ENCODE measurements around the gene CCNH.
A peak's percentile ranks its signal among the peaks of the same experiment; 100 is the strongest.

Gene CCNH

DNA sequence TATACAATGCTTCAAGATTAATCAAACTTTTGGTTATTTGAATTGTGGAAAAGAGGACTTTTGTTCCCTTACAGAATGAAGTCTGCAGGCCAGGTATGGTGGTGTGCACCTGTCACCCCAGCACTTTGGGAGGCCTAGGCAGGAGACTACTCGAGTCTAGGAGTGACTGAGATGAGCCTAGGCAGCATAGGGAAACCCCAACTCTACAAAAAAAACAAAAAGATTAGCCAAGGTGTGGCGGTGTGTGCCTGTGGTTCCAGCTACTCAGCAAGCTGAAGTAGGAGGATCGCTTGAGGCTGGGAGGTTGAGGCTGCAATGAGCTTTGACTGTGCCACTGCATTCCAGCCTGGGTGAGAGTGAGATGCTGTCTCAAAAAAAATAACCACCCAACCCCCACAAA, 9.3 kb downstream of the CCNH start:
- DNase-seq (ENCODE audit: low read depth): no peak

- DNase-seq (ENCODE audit: low read depth): no peak
Observed at GRCh38 chr5:87401626-87402025, 11.1 kb downstream of the CCNH start.

DNA sequence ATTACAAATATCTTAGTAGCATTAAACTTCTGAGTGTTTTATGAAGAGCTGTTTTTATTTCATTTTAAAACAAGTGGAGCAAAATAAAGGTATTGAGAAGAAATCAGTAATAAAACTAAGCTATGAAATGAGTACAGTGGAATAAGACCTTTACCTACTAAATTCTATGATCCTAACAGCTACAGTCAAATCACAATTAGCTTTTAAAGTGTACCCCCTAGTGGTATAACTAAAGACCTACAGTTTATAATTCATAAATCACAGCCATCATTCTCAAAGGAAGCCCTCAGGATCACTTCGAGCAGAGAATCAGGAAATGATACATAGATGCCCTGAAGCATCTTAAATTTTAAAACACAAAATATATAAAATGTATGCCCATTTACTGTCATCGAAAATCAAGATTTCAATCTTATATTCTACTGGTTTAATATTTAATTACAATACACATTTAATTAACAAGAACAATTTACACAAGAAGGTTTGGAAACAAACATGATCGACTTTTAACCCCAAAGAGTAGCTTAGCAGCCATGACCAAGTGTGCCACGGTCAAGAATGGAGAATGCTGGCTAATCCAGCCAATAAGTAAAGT, 12.3 kb downstream of the CCNH start:
- peak; percentile 23 for DNase-seq (ENCODE audit: low read depth)

- DNase-seq (ENCODE audit: low read depth): no peak
Observed at GRCh38 chr5:87399720-87400119, 13.0 kb downstream of the CCNH start.

DNA sequence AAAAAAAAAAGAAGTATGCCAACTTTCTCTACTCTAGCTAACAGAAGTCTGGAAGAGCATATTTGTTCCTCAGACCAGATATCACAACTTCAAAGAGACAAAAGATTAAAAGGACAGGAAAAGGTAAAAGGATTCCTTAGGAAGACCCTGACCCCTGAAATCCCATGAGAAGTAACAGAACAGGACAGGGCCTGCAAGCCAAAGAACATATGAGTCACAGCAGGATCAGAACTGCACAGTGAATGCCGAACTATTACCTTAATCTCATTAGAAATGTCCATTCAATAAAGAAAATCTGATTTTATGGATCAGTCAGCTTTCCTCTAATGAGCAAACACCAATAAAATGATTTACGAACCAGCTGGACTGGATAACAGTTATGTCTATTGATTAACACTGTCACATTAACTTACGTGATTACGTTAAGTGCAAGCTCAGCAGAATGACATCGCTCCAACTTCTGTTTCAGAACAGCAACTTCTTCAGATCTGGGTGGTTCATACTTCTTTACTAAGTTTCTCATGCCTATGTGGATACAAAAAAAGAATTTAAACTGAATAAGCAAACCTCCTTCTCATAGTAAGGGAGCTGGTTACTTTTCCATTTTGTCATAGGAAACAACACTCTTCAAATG, 13.6 kb downstream of the CCNH start:
- no peak for DNase-seq (ENCODE audit: low read depth)

GRCh38 chr5:87394411-87395165, 18.1 kb downstream of the CCNH start:
- DNase-seq (ENCODE audit: low read depth): peak; percentile 40

DNA sequence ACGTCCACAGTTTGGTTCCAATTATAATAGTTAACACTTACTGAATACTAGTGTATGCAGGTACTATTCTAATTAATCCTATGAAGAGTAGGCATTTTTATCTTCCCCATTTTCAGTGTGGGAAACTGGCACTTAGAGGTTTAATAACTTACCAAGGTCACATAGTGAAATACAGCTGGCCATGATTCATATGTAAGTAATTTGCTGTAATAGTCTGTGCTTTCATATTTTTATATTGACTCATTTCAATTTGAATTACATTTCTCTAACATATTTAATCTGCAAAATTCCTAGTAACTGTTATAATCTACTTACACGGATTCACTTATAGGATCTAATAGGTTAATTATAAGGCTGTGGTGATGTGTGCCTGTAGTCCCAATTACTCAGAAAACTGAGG, 19.4 kb downstream of the CCNH start:
- DNase-seq (ENCODE audit: low read depth): peak; percentile 63

GRCh38 chr5:87392801-87393200, 19.9 kb downstream of the CCNH start:
- DNase-seq (ENCODE audit: low read depth): no peak

DNA sequence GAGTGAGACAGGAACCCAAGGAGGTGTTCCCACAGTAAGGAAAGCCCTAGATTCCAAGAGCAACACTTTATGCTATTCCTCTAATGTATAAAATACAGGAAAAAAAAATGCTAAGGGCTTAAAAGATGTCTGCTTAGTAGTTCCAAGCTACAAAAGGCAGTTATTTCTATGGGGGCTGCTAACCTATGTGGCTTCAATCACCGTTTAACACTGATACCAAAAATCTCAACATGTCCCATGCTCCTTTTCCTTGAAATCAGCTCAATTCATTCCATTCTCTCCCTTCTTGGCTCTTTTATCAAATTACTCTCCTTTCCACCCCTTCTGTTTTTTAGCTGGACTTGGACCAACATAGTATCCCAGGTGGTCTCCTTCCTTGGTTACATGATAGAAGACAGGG, 20.6 kb downstream of the CCNH start:
- DNase-seq (ENCODE audit: low read depth): no peak

- peak; percentile 12 for DNase-seq (ENCODE audit: low read depth)
Observed at GRCh38 chr5:87390576-87391199, 22.0 kb downstream of the CCNH start.

- DNase-seq (ENCODE audit: low read depth): no peak
Observed at GRCh38 chr5:87390075-87390474, 22.7 kb downstream of the CCNH start.

DNA sequence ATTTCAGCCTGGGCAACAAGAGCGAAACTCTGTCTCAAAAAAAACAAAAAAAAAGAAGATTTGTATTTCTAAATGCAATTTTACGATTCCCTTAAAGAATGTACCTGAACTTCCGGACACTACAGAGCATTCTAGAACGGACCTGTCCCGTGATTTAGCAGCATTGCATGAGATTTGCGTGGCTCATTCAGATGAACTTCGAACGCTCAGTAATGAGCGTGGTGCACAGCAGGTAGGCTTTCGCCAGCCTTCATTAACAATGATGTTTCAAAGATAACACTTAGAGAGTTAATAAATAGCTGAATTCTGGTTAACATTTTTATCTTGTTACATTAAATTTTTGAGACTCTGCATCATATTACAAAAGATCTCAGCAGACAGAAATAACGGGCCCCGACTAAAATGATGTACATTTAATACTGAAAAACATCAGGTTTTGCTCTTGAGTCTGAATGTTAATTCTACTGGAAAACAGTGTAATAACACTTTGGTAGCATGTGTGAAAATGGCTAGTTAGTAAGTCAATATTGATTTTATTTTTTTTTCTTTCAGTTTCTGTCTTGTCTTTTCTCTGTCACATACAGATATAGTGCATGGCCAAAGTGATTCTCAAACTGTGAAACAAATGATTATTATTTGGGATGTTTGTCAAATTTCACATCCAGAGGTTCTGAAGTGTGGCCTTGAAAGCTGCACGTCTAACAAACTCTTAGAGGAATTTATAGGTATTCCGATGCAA, 23.3 kb downstream of the CCNH start:
- no peak for DNase-seq (ENCODE audit: low read depth)

- DNase-seq (ENCODE audit: low read depth): no peak
Observed at GRCh38 chr5:87388129-87388528, 24.6 kb downstream of the CCNH start.

DNA sequence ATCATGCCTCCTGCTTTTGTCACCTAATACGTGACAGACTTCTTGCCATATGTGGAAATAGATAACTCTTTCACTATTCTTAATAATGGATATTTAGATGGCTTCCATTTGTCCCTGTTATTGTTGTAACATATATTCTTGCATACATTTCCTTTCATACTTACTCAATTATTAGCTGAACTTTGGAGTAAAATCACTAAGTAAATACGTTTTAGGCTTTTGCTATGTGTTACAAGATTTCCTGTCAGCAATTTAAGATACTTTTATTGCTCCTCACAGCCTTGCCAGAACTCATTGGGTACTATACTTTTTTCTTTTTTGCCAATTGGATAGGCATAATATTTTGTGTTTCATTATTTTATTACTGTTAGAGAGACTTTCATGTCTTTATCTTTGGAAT, 26.9 kb downstream of the CCNH start:
- no peak for DNase-seq (ENCODE audit: low read depth)

GRCh38 chr5:87383216-87383615, 29.5 kb downstream of the CCNH start:
- no peak for DNase-seq (ENCODE audit: low read depth)

DNA sequence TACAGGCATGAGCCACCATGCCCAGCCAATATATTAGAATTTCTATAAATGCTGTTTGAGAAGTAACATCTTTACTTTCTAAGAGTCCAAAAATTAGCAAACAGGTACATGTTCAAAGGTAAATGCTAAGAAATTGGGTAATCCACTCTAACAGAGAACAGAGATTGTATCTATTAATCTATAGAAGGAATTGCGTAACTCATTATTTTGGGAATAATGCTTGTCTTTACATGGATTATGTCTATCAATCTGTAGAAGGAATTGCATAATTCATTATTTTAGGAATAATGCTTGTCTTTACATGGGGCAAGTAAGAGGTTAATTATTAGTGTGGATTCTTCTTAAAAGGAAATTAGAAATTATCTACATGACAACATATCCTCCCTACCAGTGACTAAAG, 30.5 kb downstream of the CCNH start:
- no peak for DNase-seq (ENCODE audit: low read depth)

GRCh38 chr5:87372705-87373104, 40.0 kb downstream of the CCNH start:
- no peak for DNase-seq (ENCODE audit: low read depth)

GRCh38 chr5:87369431-87369830, 43.3 kb downstream of the CCNH start:
- no peak for DNase-seq (ENCODE audit: low read depth)

GRCh38 chr5:87368601-87369000, 44.1 kb downstream of the CCNH start:
- DNase-seq (ENCODE audit: low read depth): no peak

DNA sequence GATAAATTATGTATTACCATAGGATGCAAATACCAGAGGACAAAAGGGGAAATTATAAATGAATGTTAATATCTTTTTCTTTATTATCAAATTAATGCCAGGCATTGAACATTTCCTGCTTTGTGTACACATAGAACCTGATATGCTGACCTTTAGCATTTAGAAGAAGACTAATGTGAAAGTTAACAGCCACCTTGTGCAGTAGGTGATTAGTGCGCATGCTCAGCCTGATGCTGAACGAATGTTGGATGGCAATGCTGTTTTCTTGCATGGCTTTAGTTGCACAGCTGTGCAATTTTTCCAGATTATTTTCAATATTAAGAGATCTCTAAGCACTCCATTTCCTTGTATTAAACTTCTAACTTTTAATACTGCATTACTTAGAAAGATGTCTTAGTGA, 45.5 kb downstream of the CCNH start:
- no peak for DNase-seq (ENCODE audit: low read depth)

GRCh38 chr5:87361536-87362213, 51.1 kb downstream of the CCNH start:
- no peak for DNase-seq (ENCODE audit: low read depth)

GRCh38 chr5:87361031-87361445, 51.7 kb downstream of the CCNH start:
- peak; percentile 73 for DNase-seq (ENCODE audit: low read depth)
